Lower leg skin (tissue), 4 donors: Measurements from ENCODE around the gene PVALB. TPM values are rescaled to one million over a fixed set of nuclear protein-coding genes. Genes with fewer than 3 reads are reported as not detected.

Experiments
- DNase-seq, 2 donors: peaks; one replicate each; pipeline ENCODE4 v3.0.0-alpha.2; 2019; ENCODE audit warnings: low spot score in 2 of 2
- H3K4me3 ChIP-seq: fragments of 200-600 bp; sonication (generic); 2 replicates; pipeline ENCODE4 v1.5.1; 2017; ENCODE audit warnings: mild to moderate bottlenecking, low read depth; ENCODE audit not compliant: poor library complexity, severe bottlenecking
- CTCF ChIP-seq, 3 donors: fragments of 450-650 bp; IDR thresholded peaks; one replicate each; pipeline ENCODE4 v1.5.1; 2016; ENCODE audit warnings: antibody characterized with exemption in 3 of 3, mild to moderate bottlenecking in 3 of 3, moderate library complexity in 2 of 3
- POLR2A ChIP-seq, 2 donors: fragments of 450-650 bp; IDR thresholded peaks; one replicate each; pipeline ENCODE4 v1.6.1; 2016 to 2017; ENCODE audit warnings: antibody characterized with exemption in 2 of 2, mild to moderate bottlenecking in 1 of 2, moderate library complexity in 1 of 2
- WGBS, 2 donors: methylation state at CpG; one replicate each; pipeline ENCODE4 v1.1.5; 2018; 5-methylcytosine and 5-hydroxymethylcytosine counted together
- intact Hi-C: fragments of 100-400 bp; cut with DNase I; formaldehyde crosslinking; loops from one replicate; pipeline ENCODE4 v1.15.0; 2023; ENCODE audit warnings: low total_unique reads
- total RNA-seq, 4 donors: library from RNA; depleted of rRNA; stranded (reverse); fragments of >200 nt; gene quantifications; one replicate each; pipeline ENCODE4 v1.1.0, GENCODE V29; 2016

PVALB gene
- total RNA-seq, 4 donors from 2014 or later: not detected

- no peak for TF ChIP-seq CTCF (IDR thresholded peaks at IDR 0.05)
- TF ChIP-seq POLR2A (IDR thresholded peaks at IDR 0.05): no peak
- DNase-seq: no peak
- intact Hi-C loops: no loop called here
- WGBS, 2 donors: 42 to 74% methylated on average over 7 of the region's 7 CpGs
- H3K4me3 ChIP-seq: no peak overlapping the region
Observed at GRCh38 chr22:36796552-36797175, 20.2 kb downstream of the PVALB start.

DNA sequence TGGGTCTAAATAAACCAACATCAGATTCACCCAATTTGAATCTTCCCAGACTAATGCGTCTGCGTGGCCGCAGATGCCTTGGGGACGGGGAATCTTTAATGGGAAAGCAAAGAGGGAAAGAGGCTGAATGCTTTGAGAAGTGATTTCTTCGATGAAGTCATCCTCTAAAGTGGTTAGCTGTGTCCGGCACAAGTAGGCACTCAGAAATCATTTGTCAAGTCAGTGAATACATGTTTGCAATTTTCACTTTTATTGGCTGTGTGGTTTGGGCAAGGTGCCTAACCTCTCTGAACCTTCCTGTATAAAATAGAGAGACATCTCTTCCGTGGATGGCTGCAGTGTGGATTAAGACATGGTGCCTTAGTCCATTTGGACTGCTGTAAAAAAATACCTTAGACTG, 21.2 kb downstream of the PVALB start:
- 87 to 90% methylated on average over 7 of the region's 7 CpGs for WGBS, 2 donors

DNA sequence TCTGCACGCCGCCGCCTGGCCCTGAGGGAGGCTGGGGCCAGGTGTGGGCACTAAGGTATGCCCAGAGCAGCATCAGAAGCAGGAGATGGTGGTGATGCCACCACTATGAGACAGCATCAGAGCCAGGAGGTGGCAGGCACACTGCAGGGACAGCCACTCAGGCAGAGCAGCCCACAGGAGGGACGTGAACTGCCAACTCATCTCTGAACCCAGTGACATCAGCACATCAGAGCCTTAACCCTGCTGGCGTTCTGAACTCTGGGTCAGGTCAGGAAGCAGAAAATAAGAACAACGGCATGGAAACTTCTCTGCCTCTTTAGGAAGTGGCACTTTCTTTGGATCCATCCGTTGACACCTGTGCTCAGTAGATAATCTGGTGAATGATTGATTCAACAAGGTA, 26.2 kb downstream of the PVALB start:
- WGBS, 2 donors: 22 to 23% methylated on average over 7 of the region's 7 CpGs
- no peak for DNase-seq
- no peak for TF ChIP-seq POLR2A (IDR thresholded peaks at IDR 0.05)
- TF ChIP-seq CTCF (IDR thresholded peaks at IDR 0.05): no peak
- intact Hi-C loops: no loop called here
- H3K4me3 ChIP-seq: no peak overlapping the region

More for the DNA sequence above, 21.2 kb downstream of the PVALB start:
- no peak overlapping the region for H3K4me3 ChIP-seq
- TF ChIP-seq CTCF (IDR thresholded peaks at IDR 0.05) (no peak), POLR2A (IDR thresholded peaks at IDR 0.05) (no peak)
- intact Hi-C loops: no loop called here
- no peak for DNase-seq

DNA sequence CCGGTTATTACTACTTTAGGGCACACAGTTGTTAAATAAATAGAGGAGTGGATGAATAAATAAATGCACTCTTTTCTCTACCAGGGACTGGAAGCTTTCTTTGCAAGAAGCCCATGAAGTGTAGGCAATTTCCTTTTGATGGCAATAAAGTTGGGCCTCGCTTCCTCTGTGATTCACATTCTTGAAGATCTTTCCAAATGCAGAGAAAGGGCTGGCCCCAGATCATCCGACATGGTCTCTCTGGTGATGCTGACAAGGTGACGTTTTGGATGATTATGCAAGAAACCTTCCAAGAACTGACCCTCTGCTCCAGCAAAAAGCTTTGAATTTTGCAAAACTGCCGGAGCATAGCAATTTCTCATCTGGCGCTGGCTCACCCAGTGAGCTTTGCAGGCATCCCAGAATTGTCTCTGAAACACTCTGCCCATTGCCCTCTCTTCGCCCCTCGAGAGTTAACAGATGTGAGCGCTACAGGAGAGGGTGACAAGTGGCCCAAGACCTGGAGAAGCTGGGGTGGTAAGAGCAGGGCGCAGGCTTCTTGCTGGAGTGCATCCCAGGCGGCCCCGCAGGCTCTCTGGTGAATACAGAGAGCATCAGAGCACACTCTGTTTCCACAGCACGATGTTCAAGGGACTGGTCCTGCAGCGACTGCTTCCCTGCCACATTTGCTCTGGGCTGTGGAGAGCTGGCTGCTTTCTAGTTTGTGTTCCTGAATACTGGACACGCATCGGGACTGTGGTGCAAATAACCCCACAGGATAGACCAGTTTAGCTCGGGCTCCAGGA, 29.4 kb downstream of the PVALB start:
- DNase-seq: no peak
- H3K4me3 ChIP-seq: no peak overlapping the region
- WGBS, 2 donors: 76 to 78% methylated on average over 17 of the region's 17 CpGs
- TF ChIP-seq CTCF (IDR thresholded peaks at IDR 0.05) (no peak), POLR2A (IDR thresholded peaks at IDR 0.05) (no peak)
- intact Hi-C loops: loop anchor here (10.0 kb wide), 1 partner anchor 197 kb away; no protein-coding TSS in a partner anchor

DNA sequence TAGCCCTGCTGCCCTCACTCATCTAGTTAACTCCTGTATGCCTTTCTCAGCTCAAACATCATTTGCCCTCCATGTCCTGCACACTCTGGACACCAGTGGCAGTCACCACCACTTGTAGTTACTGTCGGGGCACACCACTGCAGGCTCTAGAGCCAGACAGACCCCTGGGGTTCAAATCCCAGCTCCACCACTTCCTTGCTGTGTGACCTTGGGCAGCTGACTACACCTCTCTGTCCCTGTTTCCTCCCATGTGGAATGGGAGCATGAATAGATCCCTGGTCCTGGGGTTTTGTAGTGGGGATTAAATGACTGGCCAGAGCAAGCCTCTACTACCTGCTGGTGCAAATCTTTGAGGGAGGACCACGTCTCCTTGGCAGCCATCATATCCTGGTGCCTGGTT, 33.1 kb downstream of the PVALB start:
- no peak for DNase-seq
- intact Hi-C loops: loop anchor here (5.0 to 10.0 kb wide), 2 partner anchors 74 to 201 kb away; no protein-coding TSS in a partner anchor
- TF ChIP-seq POLR2A (IDR thresholded peaks at IDR 0.05): no peak
- no peak for TF ChIP-seq CTCF (IDR thresholded peaks at IDR 0.05)
- WGBS, 2 donors: 87 to 93% methylated on average over 2 of the region's 2 CpGs
- no peak overlapping the region for H3K4me3 ChIP-seq
